ENCODE measurements around the gene THSD4. TPM values are rescaled to one million over a fixed set of nuclear protein-coding genes. Genes with fewer than 3 reads are reported as not detected.
A peak's percentile ranks its signal among the peaks of the same experiment; 100 is the strongest.

THSD4 gene
- total RNA-seq, 1 experiment from 2014 or later: 29.0 TPM

GRCh38 chr15:71345186-71345585 lies 229.9 kb downstream of the THSD4 start:
- no peak overlapping the region for H3K4me3 ChIP-seq (ENCODE audit: low read length)
- intact Hi-C loops (cut with micrococcal nuclease): no loop called here
- BruUV-seq (replicated peaks): no TSS peak
- no peaks in the 10 kb centered on the region for H3K9me3 ChIP-seq (ENCODE audit: low read length)
- H3K4me1 ChIP-seq (ENCODE audit: insufficient read depth, low read length): peaks cover 11% of the 10 kb centered on the region
- DNase-seq (no peak), ATAC-seq (no peak)
- H3K4me2 ChIP-seq (ENCODE audit: low read length): no peak overlapping the region
- no peak for TF ChIP-seq EZH2phosphoT487 (IDR thresholded peaks at IDR 0.05; ENCODE audit: borderline replicate concordance, low read length)
- TF ChIP-seq CTCF (conservative IDR thresholded peaks at IDR 0.05; ENCODE audit: low read depth, low read length): no peak
- TF ChIP-seq EZH2 (IDR thresholded peaks at IDR 0.05; ENCODE audit: low read length, unreplicated experiment): no peak
- no peaks in the 10 kb centered on the region for H4K20me1 ChIP-seq (ENCODE audit: low read length)
- no peaks in the 10 kb centered on the region for H3K36me3 ChIP-seq (ENCODE audit: low read depth, low read length)
- no peak overlapping the region for H2AFZ ChIP-seq (ENCODE audit: low read length)
- ChIA-PET CTCF (no interaction called here), POLR2A (ENCODE audit: unreplicated experiment) (no interaction called here)
- H3K9ac ChIP-seq (ENCODE audit: low read length): no peak overlapping the region
- no peaks in the 10 kb centered on the region for H3K79me2 ChIP-seq (ENCODE audit: low read length)
- no peak overlapping the region for H3K27ac ChIP-seq (ENCODE audit: low read length)
- no peaks in the 10 kb centered on the region for H3K27me3 ChIP-seq (ENCODE audit: low read length)
- H3K9me2 ChIP-seq (replicated peaks; ENCODE audit: low read length): no peaks in the 10 kb centered on the region
- no peaks in the 10 kb centered on the region for H3F3A ChIP-seq (ENCODE audit: low read length, unreplicated experiment)

- CTCF ChIA-PET: no interaction called here
- no peaks in the 10 kb centered on the region for H3K27me3 ChIP-seq (ENCODE audit: low read length)
- no peaks in the 10 kb centered on the region for H3K9me2 ChIP-seq (replicated peaks; ENCODE audit: low read length)
- H2AFZ ChIP-seq (ENCODE audit: low read length): no peak overlapping the region
- no peak overlapping the region for H3K27ac ChIP-seq (ENCODE audit: low read length)
- no peaks in the 10 kb centered on the region; the same call in 1 of the 2 replicates for H3K36me3 ChIP-seq (ENCODE audit: low read depth, low read length)
- no peak for TF ChIP-seq EZH2phosphoT487 (IDR thresholded peaks at IDR 0.05; ENCODE audit: borderline replicate concordance, low read length)
- TF ChIP-seq EZH2 (IDR thresholded peaks at IDR 0.05; ENCODE audit: low read length, unreplicated experiment): no peak
- TF ChIP-seq CTCF (conservative IDR thresholded peaks at IDR 0.05; ENCODE audit: low read depth, low read length): no peak
- no TSS peak for BruUV-seq (replicated peaks)
- H4K20me1 ChIP-seq (ENCODE audit: low read length): no peaks in the 10 kb centered on the region
- H3K9me3 ChIP-seq (ENCODE audit: low read length): no peaks in the 10 kb centered on the region
- no peaks in the 10 kb centered on the region for H3F3A ChIP-seq (ENCODE audit: low read length, unreplicated experiment)
- H3K4me1 ChIP-seq (ENCODE audit: insufficient read depth, low read length): peaks cover 11% of the 10 kb centered on the region
- no peak overlapping the region for H3K4me2 ChIP-seq (ENCODE audit: low read length)
- POLR2A ChIA-PET (ENCODE audit: unreplicated experiment): no interaction called here
- no peaks in the 10 kb centered on the region for H3K79me2 ChIP-seq (ENCODE audit: low read length)
- ATAC-seq (no peak), DNase-seq (no peak)
- no peak overlapping the region for H3K4me3 ChIP-seq (ENCODE audit: low read length)
- intact Hi-C loops (cut with micrococcal nuclease): no loop called here
- no peak overlapping the region for H3K9ac ChIP-seq (ENCODE audit: low read length)
Observed at GRCh38 chr15:71346464-71346863, 231.2 kb downstream of the THSD4 start.

- Histone ChIP-seq H3K79me2 (ENCODE audit: low read length) (no peaks in the 10 kb centered on the region), H3K36me3 (ENCODE audit: low read depth, low read length) (no peaks in the 10 kb centered on the region; the same call in 1 of the 2 replicates), H3K9me2 (replicated peaks; ENCODE audit: low read length) (no peaks in the 10 kb centered on the region), H3K9ac (ENCODE audit: low read length) (no peak overlapping the region), H4K20me1 (ENCODE audit: low read length) (no peaks in the 10 kb centered on the region), H2AFZ (ENCODE audit: low read length) (no peak overlapping the region), H3F3A (ENCODE audit: low read length, unreplicated experiment) (no peaks in the 10 kb centered on the region), H3K27ac (ENCODE audit: low read length) (no peak overlapping the region), H3K4me1 (ENCODE audit: insufficient read depth, low read length) (peaks cover 11% of the 10 kb centered on the region), H3K27me3 (ENCODE audit: low read length) (no peaks in the 10 kb centered on the region), H3K4me2 (ENCODE audit: low read length) (no peak overlapping the region), H3K4me3 (ENCODE audit: low read length) (no peak overlapping the region), H3K9me3 (ENCODE audit: low read length) (no peaks in the 10 kb centered on the region)
- CTCF ChIA-PET: no interaction called here
- BruUV-seq (replicated peaks): no TSS peak
- TF ChIP-seq CTCF (conservative IDR thresholded peaks at IDR 0.05; ENCODE audit: low read depth, low read length) (no peak), EZH2 (IDR thresholded peaks at IDR 0.05; ENCODE audit: low read length, unreplicated experiment) (no peak), EZH2phosphoT487 (IDR thresholded peaks at IDR 0.05; ENCODE audit: borderline replicate concordance, low read length) (no peak)
- ATAC-seq: no peak
- DNase-seq: peak; percentile 45
- POLR2A ChIA-PET (ENCODE audit: unreplicated experiment): no interaction called here
- intact Hi-C loops (cut with micrococcal nuclease): no loop called here
Observed at GRCh38 chr15:71348597-71348996, 233.3 kb downstream of the THSD4 start.
